CD4-positive, alpha-beta T cell treated with Interleukin-2 at 100 ng/mL for 4 hours (primary cell): ENCODE data around the gene HID1.
"Not testable (repeated sequence)": the region's sequence is repeated elsewhere in the genome, so short reads cannot be mapped to it uniquely, and the experiment has no call there.

Experiments used
- DNase-seq: peaks from one replicate; pipeline ENCODE4 v3.0.0-alpha.2; 2020; ENCODE audit warnings: low spot score

Gene HID1

DNA sequence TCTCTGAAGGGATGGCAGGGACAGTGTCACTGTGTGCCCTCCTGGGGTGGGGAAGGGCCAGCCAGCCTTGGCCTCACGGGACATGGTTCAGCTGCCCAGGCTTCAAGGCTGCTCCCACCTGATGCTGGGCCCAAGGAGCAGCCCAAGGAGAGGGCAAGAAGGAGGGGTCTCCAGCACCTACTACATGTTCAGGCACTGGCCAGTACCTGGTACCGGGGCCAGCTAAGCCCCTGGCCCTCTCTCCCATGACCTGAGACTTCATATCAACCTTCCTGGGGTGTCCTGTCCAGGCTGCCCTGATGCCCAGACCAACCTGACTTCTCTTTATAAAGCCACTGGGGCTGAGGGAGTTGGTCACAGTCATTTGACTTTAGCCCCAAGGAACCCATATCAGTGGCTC is 50.8 kb downstream of the HID1 start:
- DNase-seq = no peak

DNA sequence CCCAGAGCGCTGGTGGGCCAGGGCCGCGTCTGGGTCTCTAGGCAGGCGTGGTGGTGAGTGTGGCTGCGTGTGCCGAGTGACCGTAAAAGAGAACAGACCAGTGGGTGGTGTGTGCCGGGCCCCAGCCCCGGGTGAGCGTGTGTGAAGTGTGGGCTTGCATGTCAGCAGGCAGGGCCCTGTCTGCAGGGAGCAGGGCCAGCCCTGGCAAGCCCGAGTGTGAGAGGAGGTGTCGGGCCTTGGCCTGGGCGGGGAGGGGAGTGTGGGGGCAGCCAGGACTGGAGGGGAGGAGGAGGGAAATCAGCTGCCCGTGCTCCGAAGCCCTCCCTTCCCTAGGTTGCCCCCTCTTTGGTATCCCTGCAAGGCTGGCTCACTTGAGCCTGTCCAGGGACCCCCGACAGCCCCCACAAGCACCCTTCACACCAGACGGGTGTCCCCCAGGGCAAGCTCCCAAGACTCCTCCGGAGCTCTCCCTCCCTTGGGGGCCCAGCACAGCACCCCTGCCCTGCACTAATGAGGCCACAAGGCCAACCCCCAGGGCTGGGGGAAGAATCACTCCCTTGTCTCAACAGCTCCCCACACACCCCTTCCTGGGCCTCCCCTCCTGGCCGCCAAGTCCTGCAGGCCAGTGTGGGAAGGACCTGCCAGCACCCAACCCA is 51.4 kb downstream of the HID1 start:
- DNase-seq = no peak

DNA sequence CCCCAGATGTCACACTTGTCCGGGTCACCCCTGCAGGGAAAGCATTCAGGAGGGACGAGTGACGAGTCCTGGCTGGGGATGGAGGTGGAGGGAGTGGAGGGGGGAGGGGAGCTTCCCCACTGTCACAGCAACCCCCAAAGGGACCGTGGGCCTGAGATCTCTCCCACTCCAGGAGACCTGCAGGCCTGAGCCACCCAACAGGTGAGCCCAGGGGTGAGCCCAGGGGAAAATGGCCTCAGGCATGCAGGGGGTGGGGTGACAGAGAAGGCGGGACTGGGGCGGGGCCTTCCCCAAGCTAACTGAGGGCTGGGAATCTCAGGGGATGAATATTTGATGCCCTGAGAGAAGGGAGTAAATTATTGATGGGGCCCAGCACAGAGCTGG is 51.9 kb downstream of the HID1 start:
- DNase-seq = no peak

DNA sequence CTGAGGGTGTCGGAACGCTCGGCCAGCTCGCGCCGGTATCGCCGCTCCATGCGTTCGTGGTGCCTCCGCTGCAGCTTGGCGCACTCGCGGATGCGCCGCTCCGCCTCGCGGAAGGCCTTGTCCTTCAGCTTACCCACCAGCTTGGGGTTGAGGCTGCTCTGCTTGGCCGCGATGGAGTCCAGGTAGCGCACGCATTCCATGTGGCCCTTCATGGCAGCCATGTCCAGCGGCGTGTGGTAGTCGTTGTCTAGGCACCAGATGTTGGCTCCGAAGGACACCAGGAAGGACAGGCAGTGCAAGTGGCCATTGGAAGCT is 52.3 kb downstream of the HID1 start:
- no peak for DNase-seq

DNA sequence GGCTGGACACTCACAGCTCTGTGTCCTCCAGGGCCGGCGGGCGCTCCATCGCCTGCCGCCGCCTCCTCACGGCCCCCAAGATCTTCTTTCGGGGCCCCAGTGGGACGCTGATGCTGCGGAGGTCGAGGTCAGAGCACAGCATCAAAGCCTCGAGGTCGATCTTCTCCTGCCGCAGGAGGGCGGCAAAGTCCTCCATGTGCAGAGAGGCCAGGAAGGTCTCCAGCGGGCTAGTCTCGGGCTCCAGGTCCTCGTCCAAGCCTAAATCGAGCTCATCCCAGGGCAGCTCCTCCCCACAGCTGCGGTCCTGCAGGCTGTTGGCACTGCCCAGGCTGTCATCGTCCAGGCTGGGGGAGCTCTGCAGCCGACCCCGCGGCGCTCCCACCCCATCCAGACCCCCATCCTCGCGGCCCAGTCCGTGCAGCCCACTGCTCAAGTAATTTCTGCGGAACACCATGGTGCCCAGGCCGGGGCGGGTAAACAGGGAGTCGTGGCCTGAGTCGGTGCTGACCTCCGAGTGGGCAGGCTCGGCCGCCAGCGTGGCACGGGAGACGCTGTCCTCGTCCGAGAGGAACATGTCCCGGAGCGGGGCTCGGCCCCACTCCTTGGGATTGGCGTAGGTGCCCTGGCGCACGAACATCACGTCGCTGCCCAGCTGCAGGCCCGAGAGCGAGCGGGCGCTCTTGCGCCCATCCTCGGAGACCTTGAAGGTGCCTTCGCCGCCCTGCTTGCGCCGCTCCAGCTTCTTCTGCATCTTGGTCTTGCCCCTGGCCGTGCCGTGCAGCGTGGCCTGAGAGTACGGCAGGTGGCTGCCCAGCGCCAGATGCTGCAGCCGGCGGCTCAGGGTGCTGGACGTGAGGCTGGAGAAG is 52.9 kb downstream of the HID1 start:
- no peak for DNase-seq

DNA sequence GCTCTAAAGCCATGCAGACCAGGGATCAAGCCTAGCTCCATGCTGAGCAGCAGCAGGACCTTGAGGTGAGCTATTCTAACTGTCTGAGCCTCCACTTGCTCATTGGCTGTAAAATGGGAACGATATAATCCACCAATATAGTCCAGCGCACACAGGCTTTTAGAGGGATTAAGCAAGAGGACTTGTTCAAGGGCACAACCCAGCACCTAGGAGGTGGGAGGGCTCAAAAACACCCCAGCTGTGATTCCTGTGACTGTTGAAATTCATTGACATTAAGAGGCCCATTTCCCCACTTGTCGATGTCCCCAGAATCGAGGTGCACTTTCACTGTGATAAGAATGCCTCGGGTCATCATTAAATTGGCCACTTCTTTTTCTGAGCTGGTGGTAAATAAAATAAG is 53.7 kb downstream of the HID1 start:
- DNase-seq = no peak

DNA sequence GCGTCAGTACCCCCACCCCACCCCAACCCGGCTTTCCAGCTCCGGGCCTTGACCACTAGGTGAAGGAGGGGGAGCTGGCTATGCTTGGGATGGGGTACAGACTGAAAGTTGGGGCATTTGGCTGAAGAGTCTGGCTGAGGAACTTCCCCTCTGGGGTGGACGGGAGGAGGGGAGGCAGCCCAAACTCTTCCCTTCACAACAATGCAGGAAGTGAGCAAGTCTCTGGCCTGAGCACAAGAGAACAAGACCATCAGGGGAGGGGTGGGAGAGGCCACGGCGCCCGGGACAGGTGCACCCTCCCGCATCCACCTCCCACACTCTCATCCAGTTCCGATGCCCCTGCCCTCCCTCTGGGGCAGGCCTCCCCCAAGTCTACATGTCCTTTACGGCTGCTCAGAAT is 55.1 kb downstream of the HID1 start:
- no peak for DNase-seq

DNA sequence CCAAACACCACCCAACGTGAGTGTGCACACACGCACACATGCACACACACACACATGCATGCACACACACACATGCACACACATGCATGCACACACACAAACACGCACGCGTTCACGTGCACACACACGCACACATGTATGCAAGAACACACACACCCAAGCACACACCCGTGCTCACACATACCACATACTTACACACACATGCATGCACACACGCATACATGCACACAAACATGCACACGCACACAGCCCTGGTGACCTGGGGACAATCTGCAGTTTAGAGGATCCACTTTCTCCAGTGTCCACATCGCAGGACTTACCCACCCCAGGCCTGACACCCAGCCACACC is 55.7 kb downstream of the HID1 start:
- no peak for DNase-seq

DNA sequence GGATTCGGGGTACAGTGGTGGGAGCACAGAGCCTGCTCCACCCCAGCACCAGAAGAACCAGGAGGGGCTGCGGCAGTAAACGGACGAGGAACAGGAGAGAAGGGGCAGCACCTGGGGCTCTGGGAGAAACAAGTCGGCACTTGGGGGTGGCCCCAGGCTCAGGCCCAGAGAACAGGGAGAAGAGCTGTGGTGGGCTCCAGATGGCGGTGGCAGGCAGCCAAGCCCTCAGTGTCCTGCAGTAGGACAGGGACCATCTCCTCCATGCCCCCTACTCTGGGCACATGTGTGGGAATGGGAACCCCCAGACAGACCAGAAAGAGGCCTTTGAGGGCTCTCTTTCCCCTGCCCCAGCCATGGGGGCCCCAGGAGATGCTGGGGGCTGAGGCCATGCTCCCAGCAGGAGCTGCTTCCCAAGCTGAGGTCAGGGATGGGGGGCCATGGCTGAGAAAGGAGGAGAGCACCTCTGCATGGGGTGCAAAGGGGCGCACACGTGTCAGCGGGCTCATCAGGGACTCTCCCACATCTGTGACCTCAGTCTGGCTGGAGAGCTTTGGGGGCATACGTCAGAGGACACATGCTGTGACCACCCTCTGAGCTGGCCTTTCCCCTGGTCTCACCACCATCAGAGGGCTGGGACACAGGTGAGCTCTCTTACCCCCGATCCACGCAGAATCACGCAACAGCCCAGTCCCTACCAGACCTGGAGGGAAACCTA is 56.3 kb downstream of the HID1 start:
- no peak for DNase-seq

DNA sequence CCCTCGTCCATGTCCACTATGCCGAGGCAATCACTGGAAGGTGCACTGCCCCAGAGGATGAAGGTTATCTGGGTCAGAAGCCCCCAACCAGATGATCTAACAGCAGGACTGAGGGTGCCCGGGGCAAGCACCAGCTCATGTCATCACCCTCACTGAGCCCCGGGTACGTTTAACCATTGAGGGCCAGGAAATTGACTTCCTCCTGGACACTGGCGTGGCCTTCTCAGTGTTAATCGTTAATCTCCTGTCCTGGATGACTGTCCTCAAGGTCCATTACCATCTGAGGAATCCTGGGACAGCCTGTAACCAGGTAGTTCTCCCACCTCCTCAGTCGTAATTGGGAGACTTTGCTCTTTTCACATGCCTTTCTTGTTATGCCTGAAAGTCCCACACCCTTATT is 61.1 kb downstream of the HID1 start:
- DNase-seq = not testable (repeated sequence)

DNA sequence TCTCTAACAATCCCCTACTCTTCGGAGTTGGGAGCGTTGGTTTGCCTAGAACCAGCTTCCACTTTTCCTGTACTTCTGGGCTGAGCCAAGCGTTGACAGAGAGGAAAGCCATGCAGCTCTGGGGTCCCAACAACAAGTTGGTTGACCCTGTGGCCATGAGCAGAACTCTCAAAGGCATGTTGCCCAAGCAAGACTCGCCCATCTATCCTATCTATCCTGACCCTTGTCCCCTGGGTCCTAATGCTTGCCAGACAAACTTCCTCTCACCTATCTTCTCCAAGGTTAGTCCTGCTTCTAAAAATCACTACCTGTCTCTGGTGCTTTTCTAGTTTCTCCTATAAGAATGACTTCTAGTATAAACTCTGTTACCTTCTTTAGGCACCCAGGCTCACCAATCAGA is 63.5 kb downstream of the HID1 start:
- not testable (repeated sequence) for DNase-seq

DNA sequence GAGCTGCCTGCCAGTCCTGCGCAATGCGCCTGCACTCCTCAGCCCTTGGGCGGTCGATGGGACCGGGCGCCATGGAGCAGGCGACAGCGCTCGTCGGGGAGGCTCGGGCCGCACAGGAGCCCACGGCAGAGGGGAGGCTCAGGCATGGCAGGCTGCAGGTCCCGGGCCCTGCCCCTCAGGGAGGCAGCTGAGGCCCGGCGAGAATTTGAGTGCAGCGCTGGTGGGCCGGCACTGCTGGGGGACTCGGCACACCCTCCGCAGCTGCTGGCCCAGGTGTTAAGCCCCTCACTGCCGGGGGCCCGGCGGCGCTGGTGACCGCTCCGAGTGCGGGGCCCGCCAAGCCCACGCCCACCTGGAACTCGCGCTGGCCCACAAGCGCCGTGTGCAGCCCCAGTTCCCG is 65.5 kb downstream of the HID1 start:
- no peak for DNase-seq

DNA sequence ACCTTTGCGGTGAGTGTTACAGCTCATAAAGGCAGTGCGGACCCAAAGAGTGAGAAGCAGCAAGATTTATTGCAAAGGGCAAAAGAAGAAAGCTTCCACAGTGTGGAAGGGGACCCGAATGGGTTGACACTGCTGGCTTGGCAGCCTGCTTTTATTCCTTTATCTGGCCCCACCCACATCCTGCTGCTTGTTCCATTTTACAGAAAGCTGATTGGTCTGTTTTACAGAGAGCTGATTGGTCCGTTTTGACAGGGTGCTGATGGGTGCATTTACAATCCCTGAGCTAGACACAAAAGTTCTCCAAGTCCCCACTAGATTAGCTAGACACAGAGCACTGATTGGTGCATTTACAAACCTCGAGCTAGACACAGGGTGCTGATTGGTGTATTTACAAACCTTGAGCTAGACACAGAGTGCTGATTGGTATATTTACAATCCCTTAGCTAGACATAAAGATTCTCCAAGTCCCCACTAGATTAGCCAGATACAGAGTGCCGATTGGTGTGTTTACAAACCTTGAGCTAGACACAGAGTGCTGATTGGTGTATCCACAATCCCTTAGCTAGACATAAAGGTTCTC is 66.3 kb downstream of the HID1 start:
- DNase-seq = not testable (repeated sequence)

DNA sequence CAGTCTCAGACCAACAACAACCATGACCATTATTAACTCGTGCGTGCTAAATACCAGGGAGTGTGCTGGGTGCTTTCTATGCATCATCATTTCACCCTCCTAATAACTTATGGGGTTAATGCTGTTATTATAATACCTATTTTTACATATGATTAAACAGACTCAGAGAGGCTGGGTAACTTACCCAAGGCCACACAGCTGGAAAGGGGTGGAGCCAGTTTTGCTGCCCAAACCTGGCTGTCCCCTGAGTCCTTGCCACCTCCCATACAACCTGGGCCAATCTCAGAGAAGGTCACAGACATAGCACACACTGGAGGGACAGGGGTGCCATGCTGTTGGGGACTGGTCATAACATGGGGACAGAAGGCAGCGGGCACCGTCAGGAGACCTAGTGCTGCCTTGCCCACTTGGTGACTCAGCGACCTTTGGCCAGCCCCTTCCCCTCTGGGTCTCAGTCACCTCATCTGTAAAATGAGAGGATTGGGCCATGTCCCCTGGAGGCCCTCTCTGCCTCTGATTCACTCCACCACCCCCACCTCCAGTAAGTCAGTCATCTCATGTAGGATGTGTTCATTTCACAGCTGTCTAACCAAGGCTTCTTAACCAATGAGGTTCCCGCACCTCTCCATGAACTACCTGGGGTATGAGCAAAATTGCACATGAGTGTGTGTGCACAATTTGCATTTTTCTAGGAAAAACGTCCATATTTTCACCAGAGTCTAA is 67.7 kb downstream of the HID1 start:
- DNase-seq = no peak

DNA sequence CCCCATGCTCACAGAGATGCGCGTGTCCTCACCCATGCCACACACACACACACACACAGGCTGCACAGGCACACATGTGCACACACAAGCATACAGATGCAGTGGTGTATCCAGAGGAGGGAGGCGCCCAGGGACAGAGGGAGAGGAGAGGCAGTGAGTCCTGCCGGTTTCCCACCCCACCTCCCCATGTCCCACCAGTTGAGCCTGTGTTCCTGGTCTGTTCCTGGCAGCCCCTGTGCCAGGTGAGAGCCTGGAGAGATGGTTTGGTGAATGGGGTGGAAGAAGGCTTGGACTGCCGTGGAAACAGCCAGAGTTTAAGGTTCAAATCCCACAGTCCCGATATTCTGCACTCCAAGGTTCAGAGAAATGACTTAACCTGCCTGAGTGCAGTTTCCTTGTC is 68.9 kb downstream of the HID1 start:
- DNase-seq = no peak

DNA sequence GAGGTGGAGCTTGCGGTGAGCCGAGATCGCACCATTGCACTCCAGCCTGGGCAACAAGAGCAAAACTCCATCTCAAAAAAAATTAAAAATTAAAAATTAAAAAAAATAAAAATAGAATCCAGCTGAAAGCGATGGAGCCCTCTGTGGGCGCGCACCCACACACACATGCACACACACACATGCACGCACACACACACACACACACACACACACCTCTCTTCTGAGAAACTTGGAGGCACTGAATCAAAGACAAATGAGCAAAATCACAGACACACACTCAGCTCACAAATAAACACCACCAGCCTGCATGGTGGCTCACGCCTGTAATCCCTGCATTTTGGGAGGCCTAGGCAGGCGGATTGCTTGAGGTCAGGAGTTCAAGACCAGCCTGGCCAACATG is 69.5 kb downstream of the HID1 start:
- no peak for DNase-seq

DNA sequence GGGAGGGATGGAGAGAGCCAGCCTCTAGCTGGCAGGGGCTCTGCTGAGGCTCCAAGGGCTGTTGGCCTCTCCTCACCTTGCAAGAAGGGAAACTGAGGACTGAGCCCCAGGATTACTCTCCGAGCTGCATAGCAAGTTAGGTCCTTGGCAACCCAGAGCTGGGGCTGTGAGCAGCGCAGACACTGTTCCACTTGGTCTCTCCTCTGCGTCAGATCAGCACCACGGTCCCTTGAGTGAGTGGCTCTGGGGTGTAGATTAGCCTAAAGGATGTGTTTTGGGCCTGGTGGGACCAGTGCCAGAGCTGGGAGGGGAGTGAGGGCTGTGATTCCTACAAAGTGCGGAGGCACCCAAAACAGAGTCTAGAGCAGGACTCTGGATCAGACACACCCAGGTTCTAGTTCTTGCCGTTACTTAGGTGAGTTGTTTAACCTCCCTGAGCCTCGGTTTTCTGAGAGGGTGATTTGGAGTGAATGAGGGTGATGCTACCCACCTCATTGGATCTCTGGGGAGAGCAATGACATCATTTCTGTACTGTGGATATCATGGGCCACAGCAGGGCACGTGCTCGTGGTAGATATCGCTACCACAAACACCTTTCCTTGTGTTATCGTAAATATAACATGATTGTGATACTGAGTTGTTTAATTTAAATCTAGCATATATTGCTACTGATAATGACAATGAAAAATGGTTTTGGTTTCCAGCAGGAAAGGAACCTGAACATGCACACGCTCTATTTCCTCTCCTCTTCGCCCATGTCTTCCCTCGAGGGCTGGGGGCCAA is 71.0 kb downstream of the HID1 start:
- DNase-seq = no peak
